Fibroblast of upper back skin (primary cell): ENCODE results near the gene KMT2A.
"Not testable (repeated sequence)": the region's sequence is repeated elsewhere in the genome, so short reads cannot be mapped to it uniquely, and the experiment has no call there.

Experiments used
- DNase-seq: peaks from one replicate; pipeline ENCODE4 v3.0.0-alpha.2; 2013

KMT2A gene

GRCh38 chr11:118435893-118436624, at the start of gene KMT2A:
Gene KMT2A, plus strand, starts transcription at chr11:118436492. Its CDS starts 21 bp downstream, at chr11:118436513.
- DNase-seq = peak; percentile 98

DNA sequence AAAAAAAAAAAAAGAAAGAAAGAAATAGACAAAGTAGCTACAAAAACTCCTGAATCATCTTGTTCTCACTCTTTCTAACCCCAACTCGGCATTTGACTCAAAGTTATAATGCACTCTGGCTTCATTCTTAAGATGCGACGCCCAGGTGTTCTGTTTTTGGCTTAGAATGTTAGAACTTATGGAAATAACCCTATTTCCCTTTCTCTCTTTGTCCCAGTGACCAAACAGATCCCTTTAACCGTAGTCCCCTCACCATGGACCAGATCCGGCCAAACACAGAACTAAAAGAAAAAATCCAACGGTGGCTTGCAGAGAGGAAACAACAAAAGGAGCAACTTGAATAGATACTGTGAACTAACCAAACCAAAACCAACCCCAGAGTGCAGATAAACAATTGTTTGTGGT, 40.2 kb upstream of the KMT2A start:
- no peak for DNase-seq

DNA sequence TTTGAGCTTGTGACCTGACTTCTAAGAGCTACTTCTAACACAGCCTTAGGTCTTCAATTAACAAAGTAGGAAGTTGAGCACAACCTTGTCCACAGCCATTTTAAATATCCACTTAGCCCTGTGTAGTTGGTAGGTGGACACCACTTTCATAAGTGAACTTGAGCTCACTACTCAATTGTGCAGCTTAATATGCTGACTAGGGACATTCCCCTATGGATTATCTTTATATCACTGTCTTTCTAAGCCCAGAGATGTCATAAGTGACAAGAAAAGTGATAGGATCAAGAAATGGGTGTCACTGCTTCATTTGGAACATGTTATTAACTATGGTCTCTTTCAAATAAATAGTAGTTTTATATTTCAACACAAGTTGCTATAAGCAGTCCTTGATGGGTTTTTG, 38.8 kb upstream of the KMT2A start:
- no peak for DNase-seq

GRCh38 chr11:118398791-118399559, 37.3 kb upstream of the KMT2A start:
- DNase-seq = no peak

DNA sequence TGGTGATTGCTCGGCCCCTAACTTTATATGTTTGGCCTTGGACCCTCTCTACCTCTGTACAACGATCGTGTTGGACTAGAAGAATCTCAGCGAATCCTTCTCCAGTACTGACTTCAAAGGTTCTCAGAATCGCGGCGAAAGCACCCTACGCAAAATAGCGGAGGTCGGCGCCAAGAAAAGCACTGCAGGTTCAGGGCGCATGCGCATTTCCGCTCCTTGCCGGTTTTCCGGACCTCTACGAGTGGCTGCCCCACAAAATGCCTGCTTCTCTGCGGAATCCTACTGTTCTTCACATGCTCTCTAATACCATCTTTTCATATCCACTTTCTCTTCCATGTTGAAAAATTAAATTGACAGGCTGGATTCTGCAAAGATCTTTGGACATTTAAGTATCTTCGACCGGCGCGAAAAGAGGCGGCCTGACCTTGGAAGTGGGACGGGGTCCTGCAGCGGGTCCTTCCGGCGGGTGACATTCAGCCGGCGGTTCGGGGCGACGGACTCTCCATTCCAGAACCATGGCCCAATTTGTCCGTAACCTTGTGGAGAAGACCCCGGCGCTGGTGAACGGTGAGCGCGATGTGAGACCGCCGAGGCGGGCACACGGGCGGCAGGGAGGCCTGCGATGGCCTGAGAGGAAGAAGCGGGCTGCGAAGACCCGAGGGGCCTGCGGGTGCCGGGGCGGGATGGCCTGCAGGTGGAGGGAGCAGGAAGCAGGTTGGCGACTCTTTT, 35.0 kb upstream of the KMT2A start, which contains the start of gene ATP5MG:
Gene ATP5MG, plus strand, starts transcription at position 456 of the 729 bp plus-strand sequence. Its CDS starts 60 bp downstream, at position 516.
- DNase-seq = peak; percentile 88

- peak; percentile 62 for DNase-seq
These were observed 34.3 kb upstream of the KMT2A start for GRCh38 chr11:118401880-118402590.

GRCh38 chr11:118402594-118402993, 33.7 kb upstream of the KMT2A start:
- DNase-seq = not testable (repeated sequence)

DNA sequence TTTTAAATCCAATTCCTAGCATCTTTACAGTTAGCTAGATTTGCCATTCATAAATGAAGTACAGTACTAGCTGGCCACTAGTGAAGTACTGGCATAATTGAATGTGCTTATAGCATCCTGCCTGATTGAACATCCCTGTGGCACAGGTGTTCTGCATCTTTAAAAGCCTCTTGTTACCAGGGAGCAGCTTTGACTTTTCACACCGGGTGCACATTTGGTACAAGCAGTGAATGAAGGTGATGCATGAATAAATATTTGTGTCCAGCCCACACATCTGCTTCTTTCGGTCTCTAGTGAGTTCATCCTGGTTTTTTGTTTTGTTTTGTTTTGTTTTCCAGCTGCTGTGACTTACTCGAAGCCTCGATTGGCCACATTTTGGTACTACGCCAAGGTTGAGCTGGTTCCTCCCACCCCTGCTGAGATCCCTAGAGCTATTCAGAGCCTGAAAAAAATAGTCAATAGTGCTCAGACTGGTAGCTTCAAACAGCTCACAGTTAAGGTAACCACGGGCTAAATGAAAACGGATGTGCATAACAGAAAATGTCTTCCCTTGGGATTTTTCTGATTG, 29.6 kb upstream of the KMT2A start:
- DNase-seq = peak; percentile 6

- DNase-seq = no peak
These were observed 26.1 kb upstream of the KMT2A start for GRCh38 chr11:118410055-118410745.

DNA sequence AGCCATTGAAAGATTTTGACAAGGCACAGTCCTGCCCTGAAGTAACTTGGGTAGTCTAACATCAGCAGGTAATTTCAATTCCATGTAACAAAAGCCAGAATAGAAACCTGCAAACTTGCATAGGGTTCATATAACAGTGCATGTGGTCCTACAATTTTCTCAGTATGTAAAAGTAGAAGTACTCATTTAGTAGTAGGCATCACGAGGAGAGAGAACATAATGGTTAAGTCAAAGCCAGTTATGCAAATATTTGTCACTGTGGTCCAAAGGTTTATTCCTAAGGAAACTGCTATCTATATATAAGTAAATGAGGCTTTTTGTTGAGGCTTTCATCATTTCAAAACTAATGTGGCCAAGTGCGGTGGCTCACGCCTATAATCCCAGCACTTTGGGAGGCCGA, 24.8 kb upstream of the KMT2A start:
- DNase-seq = no peak

GRCh38 chr11:118412921-118413320, 23.4 kb upstream of the KMT2A start:
- DNase-seq = no peak

DNA sequence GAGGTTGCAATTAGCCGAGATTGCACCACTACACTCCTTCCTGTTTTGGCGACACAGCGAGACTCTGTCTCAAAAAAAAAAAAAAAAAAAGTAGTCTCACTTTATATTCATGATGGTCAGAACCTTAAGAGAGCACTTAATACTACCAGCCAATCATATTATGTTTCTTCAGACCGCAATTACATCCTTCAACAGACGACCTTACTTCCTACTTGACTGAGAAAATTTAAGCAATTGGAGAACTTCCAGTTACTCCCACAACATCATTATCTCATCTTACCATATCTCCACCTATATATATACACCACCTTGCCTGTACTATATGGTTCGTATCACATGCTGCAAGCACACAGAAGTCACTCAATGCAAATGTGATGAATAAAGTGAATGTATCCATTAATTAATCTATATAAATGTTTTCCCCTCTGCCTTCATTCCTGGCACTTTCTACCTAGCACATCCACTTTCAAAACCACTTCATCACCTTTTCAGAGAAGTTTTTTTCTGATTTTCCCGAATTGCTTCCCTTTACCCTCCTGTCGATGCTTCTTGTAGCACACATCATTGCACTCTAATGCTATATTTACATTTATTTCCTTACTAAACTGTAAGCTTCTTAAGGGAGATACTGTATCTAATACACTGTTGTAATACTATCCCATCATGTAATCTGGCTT, 21.1 kb upstream of the KMT2A start:
- no peak for DNase-seq

- peak; percentile 92 for DNase-seq
These were observed 20.6 kb upstream of the KMT2A start for GRCh38 chr11:118415739-118416068.

GRCh38 chr11:118416900-118417299, 19.4 kb upstream of the KMT2A start:
- not testable (repeated sequence) for DNase-seq

GRCh38 chr11:118417801-118418200, 18.5 kb upstream of the KMT2A start:
- DNase-seq = no peak

DNA sequence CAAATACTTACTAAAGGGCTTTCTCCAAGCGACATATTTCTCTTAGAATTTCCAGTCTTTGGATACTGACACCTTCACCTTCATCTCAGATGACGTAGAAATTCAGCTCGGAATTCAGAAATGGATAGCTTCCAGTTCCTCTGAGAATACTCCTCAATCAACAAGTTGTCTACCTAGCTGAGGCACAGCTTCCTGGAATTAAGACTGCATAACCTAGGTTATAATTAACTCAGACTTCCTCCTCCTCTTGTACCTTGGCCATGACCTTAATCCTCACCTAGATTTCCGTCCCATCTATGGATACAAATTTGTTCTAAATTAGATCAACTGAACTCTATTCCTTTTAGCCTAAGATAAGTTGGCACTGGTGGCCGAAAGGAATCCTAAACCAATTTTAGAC, 17.5 kb upstream of the KMT2A start:
- DNase-seq = no peak

GRCh38 chr11:118427707-118428106, 8.6 kb upstream of the KMT2A start:
- DNase-seq = no peak

DNA sequence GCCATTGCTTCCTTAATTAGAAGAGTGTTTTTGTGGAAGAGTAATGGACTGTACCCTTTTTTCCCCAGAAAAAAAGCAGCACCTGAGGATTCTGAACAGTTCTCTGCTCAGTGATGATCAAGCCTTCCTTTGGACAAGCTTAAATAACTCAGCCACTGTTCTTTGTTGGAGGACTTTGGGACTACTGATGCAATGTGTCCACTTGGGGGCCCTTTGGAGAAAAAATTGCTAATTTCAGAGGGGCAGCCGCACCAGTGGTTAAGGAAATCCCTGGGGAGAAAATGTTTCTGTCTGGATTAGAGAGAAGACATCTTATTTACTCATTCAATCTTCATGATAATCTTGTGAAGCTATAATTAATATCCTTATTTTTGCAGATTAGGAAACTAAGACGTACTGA, 5.3 kb upstream of the KMT2A start:
- no peak for DNase-seq

DNA sequence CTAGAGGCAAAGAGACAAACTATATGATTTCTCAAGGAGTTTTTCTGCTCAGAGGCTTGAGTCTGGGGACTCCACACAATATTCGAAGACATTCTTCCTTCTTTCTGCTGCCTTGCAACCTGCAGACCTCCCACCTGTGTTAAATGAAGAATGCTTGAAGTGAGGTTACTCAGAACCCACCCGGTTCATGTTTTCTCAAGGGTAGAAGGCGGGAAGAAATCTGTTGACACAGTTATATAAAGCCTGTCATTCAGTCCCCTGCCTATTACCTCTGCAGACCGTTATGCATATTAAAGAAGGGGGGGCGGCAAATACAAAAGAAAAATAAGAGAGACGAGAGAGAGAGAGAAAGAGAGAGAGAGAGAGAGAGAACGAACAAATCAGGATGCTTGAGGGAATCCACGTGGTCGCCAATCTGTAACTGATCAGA, 2.2 kb upstream of the KMT2A start:
- DNase-seq = peak; percentile 41

GRCh38 chr11:118434553-118435289, 1.6 kb upstream of the KMT2A start:
- peak; percentile 13 for DNase-seq
